OCI-M1 (cell line): Measurements from ENCODE around the gene PGM1.

Experiments used
- DNase-seq: peaks from one replicate; lab custom pipeline; 2025; lab: John Stamatoyannopoulos, UW

Gene PGM1

DNA sequence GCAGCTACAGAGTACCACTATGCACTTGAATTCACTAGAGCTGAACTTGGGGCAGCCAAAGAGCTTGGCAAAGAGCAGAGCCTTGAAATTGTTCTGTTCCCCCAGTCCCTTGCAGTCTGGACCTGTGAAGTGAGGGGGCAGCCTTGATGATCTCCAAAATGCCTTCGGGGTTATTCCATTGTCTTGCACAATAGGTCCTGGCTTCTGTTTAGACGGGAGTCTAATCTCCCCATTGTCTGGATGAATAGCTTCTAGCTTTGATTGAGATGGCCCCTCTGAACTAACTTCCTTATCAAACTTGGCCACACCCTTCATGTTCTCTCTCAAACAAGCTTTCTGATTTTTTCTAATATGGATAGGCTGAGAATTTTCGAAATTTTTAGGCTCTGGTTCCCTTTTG is 72.6 kb downstream of the PGM1 start:
- DNase-seq = no peak

DNA sequence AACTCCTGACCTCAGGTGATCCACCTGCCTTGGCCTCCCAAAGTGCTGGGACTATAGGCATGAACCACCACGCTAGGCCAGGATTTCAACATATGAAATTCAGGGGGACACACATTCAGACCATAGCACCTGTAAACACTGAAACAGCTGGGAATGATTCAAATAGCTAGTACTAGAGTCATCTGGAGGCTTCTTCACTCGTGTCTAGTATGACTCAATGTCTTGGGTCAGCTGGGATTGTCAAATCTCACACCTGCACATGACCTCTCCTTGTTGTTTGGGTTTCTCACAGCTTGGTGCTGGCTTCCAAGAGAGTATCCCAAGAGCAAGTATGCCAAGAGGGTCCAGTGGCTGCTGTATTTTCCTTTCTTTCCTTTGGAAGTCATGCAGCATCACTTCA is 75.1 kb downstream of the PGM1 start:
- DNase-seq = no peak

DNA sequence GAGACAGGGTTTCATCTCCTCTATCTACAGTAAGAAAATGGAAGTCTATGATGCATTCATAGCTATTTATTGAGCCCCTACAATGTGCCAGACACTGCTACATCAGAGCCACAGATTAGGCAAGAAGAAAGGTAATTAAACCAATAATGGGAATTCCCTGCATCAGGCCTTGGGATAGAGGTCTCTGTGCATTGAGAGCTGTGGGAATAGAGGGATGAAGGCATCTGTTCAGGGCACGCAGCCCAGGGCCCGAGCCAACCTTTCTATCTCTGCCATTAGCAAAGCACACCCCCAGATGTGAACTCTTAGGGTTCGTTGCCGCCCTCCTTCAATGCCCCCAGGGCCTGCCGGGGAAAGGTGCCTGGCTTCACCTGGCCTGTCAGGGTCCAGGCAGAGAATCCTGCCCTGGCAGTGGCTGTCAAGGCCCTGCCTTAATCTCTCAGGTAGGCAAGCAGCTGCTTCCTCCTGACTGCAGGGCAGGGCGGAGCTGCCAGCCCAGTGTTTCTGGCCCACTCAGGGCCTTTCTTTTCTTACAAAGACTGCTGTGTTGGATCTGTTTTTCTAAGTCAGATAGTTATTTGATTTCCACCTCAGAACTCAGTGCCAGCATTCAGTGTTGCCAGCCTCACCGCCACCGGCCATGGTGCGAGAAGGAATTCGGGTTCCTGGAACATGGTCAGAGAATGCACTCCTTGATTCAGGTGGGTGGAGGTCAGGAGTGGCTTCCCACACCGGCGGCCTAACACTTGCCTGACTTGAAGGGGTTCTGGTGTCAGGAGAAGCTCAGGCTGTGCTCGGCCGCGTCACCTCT is 76.1 kb downstream of the PGM1 start:
- DNase-seq = no peak

DNA sequence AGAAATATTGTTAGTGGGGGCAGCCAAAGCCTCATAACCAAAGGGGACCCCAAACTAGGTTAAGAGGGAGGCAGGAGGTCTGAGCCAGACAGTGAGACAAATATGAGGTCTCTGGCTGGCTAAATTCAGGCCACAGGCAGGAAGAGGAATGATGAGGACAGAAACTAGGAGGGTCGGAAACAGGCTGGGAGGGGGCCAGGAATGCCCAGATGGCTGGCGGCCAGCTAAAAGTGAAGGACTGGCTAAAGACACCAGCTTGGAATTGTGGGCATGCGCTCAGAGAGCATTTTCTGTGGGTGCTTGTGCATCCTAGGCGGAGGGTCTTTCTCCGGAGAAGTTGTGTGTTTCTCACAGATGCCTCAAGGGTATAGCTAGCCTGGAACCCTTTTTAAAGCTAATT is 77.0 kb downstream of the PGM1 start:
- no peak for DNase-seq

DNA sequence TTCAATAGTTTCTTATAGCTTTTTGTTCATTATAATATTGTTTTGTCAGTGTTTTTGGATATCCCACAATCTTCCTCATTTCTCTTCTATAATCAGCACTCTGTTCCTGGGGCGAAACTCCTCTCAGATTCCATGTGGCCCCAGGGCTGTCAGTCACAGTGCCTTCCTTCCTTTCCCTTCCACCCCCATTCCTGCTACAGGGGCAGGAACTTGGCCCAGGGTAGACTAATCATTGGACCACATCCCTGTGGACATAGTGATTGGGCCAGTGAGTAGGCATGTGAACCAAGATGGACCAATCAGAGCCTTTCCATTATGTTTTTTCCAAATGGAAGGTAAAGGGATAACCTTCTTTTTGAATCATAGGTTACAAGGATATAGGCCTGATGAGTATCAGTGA is 78.3 kb downstream of the PGM1 start:
- DNase-seq = no peak

DNA sequence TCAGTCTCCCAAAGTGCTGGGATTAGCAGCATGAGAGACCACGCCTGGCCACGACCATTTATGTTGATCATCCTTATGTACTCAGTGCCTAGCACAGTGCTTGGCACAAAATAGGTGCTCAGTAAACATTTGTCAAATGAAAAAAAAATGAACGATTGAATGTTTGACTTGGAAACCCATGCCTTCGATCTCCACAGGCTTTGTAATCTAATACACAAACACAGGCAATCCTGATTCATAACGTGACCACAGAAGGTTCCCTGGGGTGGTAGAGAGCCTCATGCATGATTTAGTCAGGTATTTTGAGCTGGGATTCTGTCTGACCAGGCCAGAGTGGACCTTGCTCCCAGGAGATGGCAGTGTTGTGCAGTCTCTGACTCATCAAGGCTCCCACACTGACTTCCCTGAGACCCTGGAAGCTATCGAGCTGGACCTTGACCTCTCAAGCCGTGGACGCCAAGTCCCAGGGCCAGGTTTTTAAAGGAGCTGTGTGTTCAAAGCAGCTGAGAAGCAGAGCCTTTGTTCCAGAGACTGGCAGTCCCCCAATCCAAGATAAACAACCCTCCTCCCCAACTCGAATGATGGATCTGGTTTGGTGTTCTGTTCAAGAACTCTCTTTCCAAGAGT is 81.1 kb downstream of the PGM1 start:
- DNase-seq = peak; percentile 58

DNA sequence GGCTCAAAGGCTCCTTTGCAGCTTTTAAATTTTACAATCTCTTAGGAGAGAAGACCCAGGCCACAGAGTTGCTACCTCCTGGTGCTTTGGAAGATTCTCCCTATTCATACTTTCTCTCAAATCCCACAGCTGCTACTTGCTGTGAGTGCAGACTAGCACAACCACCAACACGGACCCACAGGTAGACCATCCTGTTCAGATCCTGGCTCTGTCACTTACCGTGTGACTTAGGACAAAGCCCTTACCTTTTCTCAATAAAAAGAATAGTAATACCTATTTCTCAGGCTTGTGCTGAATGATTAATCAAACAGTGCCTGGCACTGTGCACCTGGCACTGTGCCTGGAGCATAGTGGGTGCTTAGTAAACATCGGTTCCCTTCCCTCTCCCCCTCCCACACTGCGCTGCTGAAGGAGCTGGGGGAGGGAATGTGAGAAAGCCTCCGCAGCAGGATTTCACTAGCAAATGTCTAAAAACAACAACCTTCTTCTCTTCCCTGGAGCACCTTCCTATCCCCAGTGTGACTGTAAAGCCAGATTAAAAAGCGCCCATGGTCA is 81.7 kb downstream of the PGM1 start:
- no peak for DNase-seq

DNA sequence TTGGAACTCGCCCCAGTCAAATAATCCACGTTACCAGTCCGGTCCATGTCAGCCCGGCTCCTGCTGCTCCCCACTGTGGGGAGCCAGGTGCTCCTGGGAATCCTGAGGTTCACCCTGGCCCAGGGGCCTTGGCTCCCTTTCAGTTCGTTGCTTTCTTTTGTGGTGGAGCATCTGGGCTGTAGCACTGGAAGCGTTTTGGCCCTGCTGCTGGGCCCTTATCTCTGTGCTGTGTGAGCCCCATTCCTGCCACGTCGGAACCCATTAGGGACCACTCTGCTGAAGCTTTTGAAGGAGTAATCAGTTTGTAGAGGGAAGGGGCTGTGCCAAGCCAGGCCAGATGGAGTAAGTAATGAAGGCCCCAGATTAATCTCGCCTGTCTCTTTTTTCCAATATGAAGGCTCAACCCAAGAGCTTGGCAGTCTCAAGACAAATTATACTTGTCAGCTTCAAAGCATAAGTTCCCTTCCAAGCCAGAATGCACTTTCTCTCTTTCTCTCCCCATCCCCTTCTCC is 82.3 kb downstream of the PGM1 start:
- DNase-seq = no peak

DNA sequence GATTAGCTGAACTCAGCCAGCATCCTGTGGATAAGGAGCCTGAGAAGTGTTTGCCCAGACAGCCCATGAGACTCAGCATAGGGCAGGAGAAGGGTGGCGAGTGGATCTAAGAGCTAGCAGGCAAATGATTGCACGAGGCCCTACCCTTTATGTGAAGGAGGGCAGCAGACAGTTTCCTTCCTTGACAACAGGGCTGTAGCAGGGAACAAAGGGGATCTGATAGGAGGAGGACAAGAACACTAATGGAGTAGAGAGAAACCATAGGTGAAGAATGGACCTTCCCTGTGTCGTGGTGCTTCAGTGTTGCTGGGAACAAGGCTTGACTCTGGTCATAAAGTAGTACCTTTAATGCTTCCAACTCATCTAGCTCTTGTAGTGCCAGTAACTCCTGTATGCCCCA is 84.3 kb downstream of the PGM1 start:
- DNase-seq = no peak

DNA sequence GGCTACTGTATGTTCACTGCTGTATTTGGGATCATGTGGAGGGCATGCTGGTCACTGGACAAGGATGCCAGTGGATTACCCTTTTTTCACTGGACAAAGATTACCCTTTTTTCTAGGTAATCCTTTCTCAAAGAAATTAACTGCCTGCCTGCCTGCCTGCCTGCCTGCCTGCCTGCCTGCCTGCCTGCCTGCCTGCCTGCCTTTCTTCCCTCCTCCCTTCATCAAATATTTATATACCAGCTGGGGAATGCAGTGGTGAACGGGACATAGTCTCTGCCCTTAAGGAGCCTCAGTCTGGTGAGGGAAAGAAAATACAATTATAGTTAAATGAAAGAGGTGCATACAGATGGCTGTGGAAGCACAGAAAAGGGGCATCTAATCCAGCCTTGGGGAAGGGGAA is 85.0 kb downstream of the PGM1 start:
- no peak for DNase-seq

DNA sequence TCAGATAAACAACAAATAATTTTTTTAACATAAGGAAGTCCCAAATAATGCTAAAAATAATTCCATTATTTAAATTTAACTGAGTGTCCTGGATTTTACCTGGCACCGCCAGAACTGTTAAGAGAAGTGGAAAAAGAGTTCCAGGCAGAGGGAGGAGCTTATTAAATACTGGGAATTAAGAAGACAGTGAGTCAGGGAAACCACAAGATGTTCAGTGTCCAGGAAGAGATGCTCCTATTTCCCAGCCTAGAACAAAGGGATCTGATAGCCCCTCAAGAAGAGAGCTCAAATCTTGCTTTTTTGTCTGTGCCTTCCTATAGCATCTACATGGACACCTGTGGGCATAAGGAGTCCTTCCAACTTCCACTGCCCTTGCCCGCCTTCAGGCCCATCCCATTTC is 85.9 kb downstream of the PGM1 start:
- no peak for DNase-seq

DNA sequence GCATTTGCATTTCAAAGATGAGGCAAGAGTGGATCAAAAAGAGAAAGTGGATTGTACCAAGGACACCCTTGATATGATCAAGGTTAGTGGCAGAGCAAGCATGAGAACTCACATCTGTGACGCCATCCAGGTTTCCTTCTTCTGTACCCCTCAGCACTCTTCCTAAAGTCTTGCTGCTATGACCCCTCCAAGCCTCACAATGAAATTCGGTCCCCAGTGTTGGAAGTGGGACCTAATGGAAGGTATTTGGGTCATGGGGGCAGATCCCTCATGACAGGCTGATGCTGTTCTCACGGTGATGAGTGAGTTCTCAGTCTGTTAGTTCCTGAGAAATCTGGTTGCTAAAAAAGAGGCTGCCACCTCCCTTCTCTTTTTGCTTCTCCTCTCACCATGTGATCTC is 86.4 kb downstream of the PGM1 start:
- no peak for DNase-seq

DNA sequence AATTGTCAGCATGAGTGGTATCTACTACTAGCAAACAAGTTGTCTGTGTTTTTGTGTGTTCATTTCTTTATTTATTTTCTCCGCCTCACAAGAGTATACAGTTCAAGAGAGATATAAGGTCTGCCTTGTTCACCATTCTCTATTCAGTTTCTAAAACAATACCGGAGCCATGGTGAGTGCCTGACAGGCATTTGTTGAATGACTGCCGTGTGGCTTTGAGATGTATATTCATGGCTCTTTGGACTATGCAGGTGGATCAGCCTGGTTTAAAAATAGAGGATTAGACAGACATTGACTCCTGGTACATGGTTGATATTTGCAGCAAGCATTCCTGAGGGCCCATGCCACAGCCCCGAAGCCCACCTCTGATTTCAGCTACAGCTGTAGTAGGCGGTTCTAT is 89.7 kb downstream of the PGM1 start:
- no peak for DNase-seq

DNA sequence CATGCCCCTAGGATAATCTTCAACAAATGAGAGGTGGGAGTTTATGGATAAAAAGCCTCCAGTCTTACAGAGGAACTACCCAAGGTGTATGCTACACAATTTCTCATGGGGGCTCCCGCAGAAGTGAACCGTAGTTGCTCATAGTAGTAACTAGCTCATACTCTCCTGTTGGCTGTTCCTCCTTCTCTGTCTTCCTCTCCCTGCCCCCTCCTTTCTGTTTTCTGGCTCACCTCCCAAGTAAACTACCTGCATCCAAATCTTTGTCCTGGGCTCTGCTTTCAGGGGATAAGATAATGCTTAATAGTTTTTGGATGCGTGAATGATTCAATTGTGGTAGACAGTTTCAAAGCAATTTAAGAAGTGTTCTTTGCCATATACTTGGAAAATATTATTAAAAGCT is 90.5 kb downstream of the PGM1 start:
- DNase-seq = no peak

DNA sequence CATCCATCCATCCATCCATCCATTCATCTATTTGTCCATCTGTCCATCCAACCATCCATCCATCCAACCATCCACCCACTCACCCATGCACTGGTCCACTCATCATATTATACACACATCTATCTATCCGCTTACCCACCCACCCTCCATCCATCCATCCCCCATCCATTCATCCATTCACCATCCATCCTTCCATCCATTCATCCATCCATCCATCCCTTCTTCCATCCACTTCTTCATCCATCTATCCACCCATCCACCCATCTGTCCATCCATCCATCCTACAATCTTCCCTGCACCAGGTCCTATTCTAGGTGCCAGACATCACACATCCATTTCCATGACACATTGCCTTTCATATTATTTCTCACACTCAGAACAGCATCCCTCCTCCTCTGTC is 93.5 kb downstream of the PGM1 start:
- no peak for DNase-seq

DNA sequence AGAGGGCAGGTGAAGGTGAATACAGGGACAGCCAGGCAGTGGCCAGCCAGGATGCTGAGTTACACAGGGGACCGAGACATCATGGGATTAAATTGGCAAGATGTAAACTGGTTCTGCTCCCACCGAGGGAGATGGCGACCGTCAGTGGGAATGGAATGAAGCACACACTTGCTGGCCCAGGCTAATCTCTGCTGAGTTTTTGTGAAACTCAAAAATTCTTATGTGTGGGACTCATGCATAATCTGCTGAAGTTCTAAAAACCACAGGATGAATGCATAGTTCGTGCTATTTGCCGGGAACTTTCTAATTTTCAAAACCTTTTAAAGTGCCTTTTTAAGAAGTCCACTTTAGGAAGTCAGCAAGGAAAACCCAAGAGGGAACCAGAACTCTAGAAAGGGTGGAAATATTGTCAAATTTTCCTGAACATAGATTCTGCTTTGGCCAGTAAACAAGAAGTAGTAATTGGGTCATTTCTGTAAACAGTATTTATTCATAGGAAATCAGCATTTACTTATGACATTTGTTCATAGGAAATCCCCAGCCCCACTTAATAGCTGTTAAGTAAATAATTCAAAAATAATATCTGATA is 95.2 kb downstream of the PGM1 start:
- DNase-seq = no peak

DNA sequence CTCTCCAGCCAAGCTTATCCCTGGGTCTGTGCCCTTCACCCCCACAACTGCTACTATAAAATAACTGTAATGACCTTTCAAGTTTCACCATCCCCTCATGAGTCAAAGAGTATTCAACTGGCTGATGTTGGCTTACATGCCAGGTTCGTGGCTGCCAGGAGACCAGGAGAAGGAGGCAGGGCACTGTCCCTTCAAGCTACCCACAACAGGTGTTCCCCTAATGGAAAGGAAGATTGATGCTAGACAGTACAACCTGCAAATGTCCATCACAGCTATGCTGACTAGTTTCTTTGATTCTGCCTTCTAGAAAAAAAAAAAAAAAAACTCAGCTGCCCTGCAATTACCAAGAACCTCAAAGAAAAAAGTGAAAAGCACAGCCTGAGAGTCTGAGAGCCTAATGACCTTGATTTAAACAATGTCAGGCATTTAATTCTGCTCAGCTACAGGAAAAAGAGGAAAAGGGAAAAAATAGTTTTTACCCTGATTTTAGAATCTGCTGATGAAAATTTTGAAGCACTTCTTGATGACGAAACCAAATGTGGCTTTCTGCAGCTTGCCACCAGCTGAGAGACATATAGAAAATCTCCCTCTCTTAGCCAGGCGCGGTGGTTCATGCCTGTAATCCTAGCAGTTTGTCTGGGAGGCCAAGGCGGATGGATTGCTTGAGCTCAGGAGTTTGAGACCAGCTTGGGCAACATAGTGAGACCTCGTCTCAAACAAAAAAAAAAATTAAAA is 97.9 kb downstream of the PGM1 start:
- no peak for DNase-seq

DNA sequence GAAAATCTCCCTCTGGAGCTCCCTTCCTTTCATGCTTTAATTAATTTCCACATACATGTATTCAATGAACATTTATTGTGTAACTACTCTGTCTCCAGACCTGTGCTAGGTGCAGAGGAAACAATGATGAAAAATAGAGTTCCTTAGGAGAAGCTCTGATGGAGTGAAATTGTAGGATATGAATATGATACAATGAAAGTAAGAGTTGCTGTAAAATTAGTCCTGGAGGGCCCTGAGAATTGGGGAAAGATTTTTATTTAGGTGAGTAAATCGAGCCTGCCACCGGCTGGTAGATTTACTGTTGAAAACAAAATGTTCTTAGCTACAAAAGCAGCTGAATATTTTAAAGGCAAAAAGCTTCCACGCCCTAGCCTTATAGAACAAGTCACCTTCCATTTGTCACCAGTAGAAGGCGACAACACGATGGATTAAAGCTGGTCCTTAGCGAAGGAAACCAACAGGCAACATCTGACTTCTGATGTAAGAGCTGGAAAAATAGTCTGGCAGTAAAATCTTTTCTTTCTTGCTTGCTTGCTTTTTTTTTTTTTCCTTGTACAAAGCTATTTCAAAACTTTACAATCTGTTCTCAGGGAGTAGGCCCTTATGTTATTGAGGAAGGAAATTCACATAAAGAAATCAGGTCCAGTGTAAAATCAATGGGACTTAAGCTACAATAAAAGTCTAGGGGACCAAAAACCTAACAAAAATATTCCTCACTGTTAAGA is 98.7 kb downstream of the PGM1 start:
- DNase-seq = peak; percentile 89

DNA sequence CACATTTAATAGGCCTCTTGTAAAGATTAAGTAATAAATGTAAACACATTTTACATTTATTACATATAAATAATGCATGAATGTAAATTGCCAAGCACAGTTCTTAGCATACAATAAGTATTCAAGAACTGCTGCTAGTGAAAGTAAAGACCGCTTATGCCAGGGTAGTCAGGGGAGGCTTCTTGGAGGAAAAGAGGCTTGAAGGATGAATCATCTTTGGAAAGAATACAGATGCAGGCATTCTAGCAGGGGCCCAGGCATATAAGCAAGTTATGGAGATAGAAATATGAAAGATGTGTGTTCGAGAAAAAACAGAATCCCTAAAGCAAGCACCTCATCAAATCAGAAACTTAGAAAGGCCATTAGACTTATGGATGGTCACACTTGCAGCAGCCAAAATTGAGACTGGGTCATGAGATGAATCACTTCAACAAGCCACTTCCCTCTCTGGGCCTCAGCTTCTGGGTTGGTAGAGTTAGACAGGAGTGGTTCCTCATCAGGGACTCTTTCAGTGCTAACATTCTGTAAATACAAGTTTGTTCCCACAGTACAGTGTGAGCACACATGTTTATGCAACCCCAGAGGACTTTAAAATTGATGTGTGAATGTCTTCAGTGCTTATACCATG is 100.8 kb downstream of the PGM1 start:
- peak; percentile 18 for DNase-seq

DNA sequence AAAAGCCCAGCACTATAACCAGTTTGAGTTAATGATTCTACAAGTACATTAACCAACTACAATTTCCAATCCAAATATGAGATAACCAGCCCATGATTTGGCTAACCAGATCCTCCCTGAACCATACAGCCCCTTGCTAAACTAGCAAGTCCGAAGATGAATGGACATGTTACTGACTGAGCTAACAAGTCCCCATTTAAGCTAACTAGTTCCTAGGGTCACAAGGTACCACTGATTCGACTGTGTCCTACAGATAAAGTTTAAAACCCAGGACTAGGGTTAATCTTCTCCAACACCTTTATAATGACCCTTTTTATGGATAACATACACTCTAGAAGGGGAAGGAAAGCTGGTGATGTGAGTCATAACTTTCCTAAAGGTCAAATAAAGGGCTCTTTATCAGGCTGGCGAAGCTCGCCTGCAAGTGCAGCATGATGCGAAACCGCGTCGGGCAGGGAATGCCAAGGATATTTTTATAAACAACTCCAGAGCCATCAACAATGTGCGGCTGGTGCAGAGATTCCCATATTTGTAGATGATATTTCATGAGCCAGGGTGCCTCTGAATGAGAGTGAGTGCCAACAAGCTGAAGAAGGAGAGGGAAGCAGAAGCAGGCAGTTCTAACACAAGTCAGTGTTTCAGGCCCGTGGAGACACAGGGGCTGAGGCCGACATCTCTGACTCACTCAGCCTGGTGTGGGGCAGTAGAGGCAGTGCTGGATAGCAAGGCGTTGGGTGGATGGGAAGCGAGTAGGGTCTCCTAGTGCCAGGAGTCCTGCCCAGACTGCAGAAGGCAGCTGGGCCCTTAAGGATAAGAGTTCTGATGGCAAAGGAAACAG is 105.0 kb downstream of the PGM1 start:
- no peak for DNase-seq
